ENCODE measurements around the gene TYR.

- TF ChIP-seq CTCF (IDR thresholded peaks at IDR 0.05) (no peak), POLR2A (IDR thresholded peaks at IDR 0.05) (no peak), POLR2AphosphoS5 (IDR thresholded peaks at IDR 0.05) (no peak), EP300 (IDR thresholded peaks at IDR 0.05) (no peak)
Observed at GRCh38 chr11:89161949-89162348, 15.7 kb upstream of the TYR start.

Data from stomach (tissue), 4 donors.